HepG2 (cell line): ENCODE data around the gene ADARB2.

Experiments used
- CHD2 ChIP-seq: IDR thresholded peaks from 2 replicates; pipeline ENCODE4 v1.6.1; 2011; ENCODE audit warnings: low read depth, low read length, improper control_type of control experiment
- CTCF ChIP-seq: sonication (generic); formaldehyde crosslinking; IDR thresholded peaks from 2 replicates; pipeline ENCODE4 v1.5.0; 2020; ENCODE audit warnings: mild to moderate bottlenecking, missing genetic modification reagents, moderate library complexity
- HNRNPL ChIP-seq: fragments of 200-400 bp; formaldehyde crosslinking; IDR thresholded peaks from 2 replicates; pipeline ENCODE4 v1.6.1; 2017; ENCODE audit warnings: mild to moderate bottlenecking, low read depth, low read length
- PHF8 ChIP-seq: sonication (generic); formaldehyde crosslinking; IDR thresholded peaks from 2 replicates; pipeline ENCODE4 v1.5.0; 2020; ENCODE audit warnings: missing genetic modification reagents
- POLR2A ChIP-seq, 2 experiments: IDR thresholded peaks; 2 replicates each; pipeline ENCODE4 v1.6.1; 2011; ENCODE audit warnings: low read depth in 2 of 2, low read length in 2 of 2, mild to moderate bottlenecking in 1 of 2, moderate library complexity in 1 of 2; ENCODE audit not compliant: insufficient read depth in 1 of 2
- POLR2AphosphoS5 ChIP-seq: IDR thresholded peaks from 2 replicates; pipeline ENCODE4 v1.6.1; 2012; ENCODE audit warnings: low read depth, low read length
- RBM22 ChIP-seq: fragments of 200-400 bp; formaldehyde crosslinking; optimal IDR thresholded peaks from 2 replicates; pipeline ENCODE3; 2017; ENCODE audit warnings: mild to moderate bottlenecking, low read length, moderate library complexity
- SETDB1 ChIP-seq: sonication (generic); formaldehyde crosslinking; IDR thresholded peaks from 2 replicates; pipeline ENCODE4 v1.5.1; 2020; ENCODE audit warnings: missing genetic modification reagents, mild to moderate bottlenecking, borderline replicate concordance
- SKI ChIP-seq: fragments of 450-650 bp; IDR thresholded peaks from one replicate; pipeline ENCODE4 v1.6.1; 2018; ENCODE audit warnings: mild to moderate bottlenecking; ENCODE audit not compliant: partially characterized antibody
- TCF12 ChIP-seq, 2 experiments: fragments of 450-650 bp in 1 of 2; sonication (generic) in 1 of 2; formaldehyde crosslinking in 1 of 2; IDR thresholded peaks; 2 replicates each; pipeline versions ENCODE4 v1.6.1 to v1.8.0; 2017 to 2022; ENCODE audit warnings: antibody characterized with exemption in 1 of 2, mild to moderate bottlenecking in 1 of 2, missing genetic modification reagents in 1 of 2, moderate library complexity in 1 of 2
- ZBTB44 ChIP-seq: sonication (generic); formaldehyde crosslinking; IDR thresholded peaks from 2 replicates; pipeline ENCODE4 v1.4.0; 2020; ENCODE audit warnings: missing genetic modification reagents
- ZNF281 ChIP-seq: sonication (generic); formaldehyde crosslinking; IDR thresholded peaks from 2 replicates; pipeline ENCODE4 v1.4.0; 2020; ENCODE audit warnings: missing genetic modification reagents, borderline replicate concordance

- TF ChIP-seq PHF8 (CRISPR knock-in tag) = no peak
- no peak for TF ChIP-seq CTCF
- no peak for TF ChIP-seq SETDB1 (CRISPR knock-in tag)
- TF ChIP-seq CHD2 = no peak
- TF ChIP-seq POLR2AphosphoS5 = no peak
- no peak for TF ChIP-seq ZBTB44 (CRISPR knock-in tag)
- TF ChIP-seq SKI = no peak
- TF ChIP-seq RBM22 = no peak
- no peak for TF ChIP-seq TCF12 (IDR thresholded peaks at IDR 0.05)
- no peak for TF ChIP-seq TCF12 (CRISPR knock-in tag; IDR thresholded peaks at IDR 0.05)
- no peak for TF ChIP-seq POLR2A (IDR thresholded peaks at IDR 0.05; ENCODE audit: insufficient read depth in 1 of 2, low read depth in 2 of 2, low read length in 2 of 2)
- TF ChIP-seq HNRNPL = no peak
- TF ChIP-seq ZNF281 (CRISPR knock-in tag) = no peak
Observed at GRCh38 chr10:1662438-1663025, 74.8 kb downstream of the ADARB2 start.
